ENCODE data around the gene MRGPRD. TPM values are rescaled to one million over a fixed set of nuclear protein-coding genes. Genes with fewer than 3 reads are reported as not detected.

MRGPRD gene
- total RNA-seq, 1 donor from 2014 or later, result not detected

GRCh38 chr11:68940651-68941323 lies 40.0 kb downstream of the MRGPRD start:
- Histone ChIP-seq H3K9me3 (ENCODE audit: low read depth) (no peaks in the 10 kb centered on the region), H3K4me2 (no peak overlapping the region), H3K27ac (no peak overlapping the region), H4K20me1 (ENCODE audit: low read depth) (no peaks in the 10 kb centered on the region), H3K79me2 (ENCODE audit: low read depth) (no peaks in the 10 kb centered on the region), H2AFZ (replicated peaks) (no peak overlapping the region), H3F3A (ENCODE audit: low read depth) (no peaks in the 10 kb centered on the region), H3K27me3 (no peaks in the 10 kb centered on the region), H3K36me3 (no peaks in the 10 kb centered on the region), H3K4me1 (no peaks in the 10 kb centered on the region), H3K9ac (no peak overlapping the region), H3K4me3 (no peak overlapping the region)
- no peak for TF ChIP-seq EZH2 (IDR thresholded peaks at IDR 0.05)
- TF ChIP-seq CTCF (IDR thresholded peaks at IDR 0.05), result no peak
- Mint-ChIP-seq H3K4me3 (no peak overlapping the region), H3K27ac (no peak overlapping the region), H3K27me3 (ENCODE audit: insufficient read depth, low read depth) (no peaks in the 10 kb centered on the region), H3K36me3 (peaks cover 2% of the 10 kb centered on the region), H3K9me3 (no peaks in the 10 kb centered on the region), H3K4me1 (no peaks in the 10 kb centered on the region)
- no peak for DNase-seq (ENCODE audit: low spot score)

GRCh38 chr11:68939583-68940555 lies 40.9 kb downstream of the MRGPRD start:
- TF ChIP-seq EZH2 (IDR thresholded peaks at IDR 0.05) (no peak), EZH2phosphoT487 (IDR thresholded peaks at IDR 0.05) (no peak), CTCF (IDR thresholded peaks at IDR 0.05) (no peak)
- Histone ChIP-seq H3K36me3 (no peaks in the 10 kb centered on the region), H2AFZ (replicated peaks) (no peak overlapping the region), H3K27ac (no peak overlapping the region), H3K79me2 (ENCODE audit: low read depth) (no peaks in the 10 kb centered on the region), H4K20me1 (ENCODE audit: low read depth) (no peaks in the 10 kb centered on the region), H3F3A (ENCODE audit: low read depth) (no peaks in the 10 kb centered on the region), H3K4me3 (no peak overlapping the region), H3K27me3 (no peaks in the 10 kb centered on the region), H3K9me3 (ENCODE audit: low read depth) (no peaks in the 10 kb centered on the region), H3K9ac (no peak overlapping the region), H3K4me1 (no peaks in the 10 kb centered on the region), H3K4me2 (no peak overlapping the region)
- Mint-ChIP-seq H3K27me3 (ENCODE audit: insufficient read depth, low read depth) (peaks cover 2% of the 10 kb centered on the region), H3K36me3 (peaks cover 2% of the 10 kb centered on the region), H3K27ac (no peak overlapping the region), H3K4me3 (no peak overlapping the region), H3K4me1 (no peaks in the 10 kb centered on the region), H3K9me3 (no peaks in the 10 kb centered on the region)
- no peak for DNase-seq (ENCODE audit: low spot score)

GRCh38 chr11:68938816-68939582 lies 41.8 kb downstream of the MRGPRD start:
- Mint-ChIP-seq H3K4me3 (no peak overlapping the region), H3K27ac (no peak overlapping the region), H3K36me3 (peaks cover 2% of the 10 kb centered on the region), H3K27me3 (ENCODE audit: insufficient read depth, low read depth) (peaks cover 4% of the 10 kb centered on the region), H3K4me1 (no peaks in the 10 kb centered on the region), H3K9me3 (no peaks in the 10 kb centered on the region)
- Histone ChIP-seq H3K4me1 (no peaks in the 10 kb centered on the region), H3K9ac (no peak overlapping the region), H4K20me1 (ENCODE audit: low read depth) (no peaks in the 10 kb centered on the region), H3K79me2 (ENCODE audit: low read depth) (no peaks in the 10 kb centered on the region), H3K4me3 (no peak overlapping the region), H3K9me3 (ENCODE audit: low read depth) (no peaks in the 10 kb centered on the region), H3K27ac (no peak overlapping the region), H3F3A (ENCODE audit: low read depth) (no peaks in the 10 kb centered on the region), H3K36me3 (no peaks in the 10 kb centered on the region), H3K4me2 (no peak overlapping the region), H2AFZ (replicated peaks) (no peak overlapping the region), H3K27me3 (no peaks in the 10 kb centered on the region)
- no peak for DNase-seq (ENCODE audit: low spot score)
- TF ChIP-seq EZH2phosphoT487 (IDR thresholded peaks at IDR 0.05), result no peak
- TF ChIP-seq EZH2 (IDR thresholded peaks at IDR 0.05), result no peak
- no peak for TF ChIP-seq CTCF (IDR thresholded peaks at IDR 0.05)

All from neural progenitor cell (in vitro differentiated cells).